ENCODE data around the gene INPP5D.

GRCh38 chr2:233035426-233036161 is 24.5 kb upstream of the INPP5D start:
- TF ChIP-seq, protein P1, sequence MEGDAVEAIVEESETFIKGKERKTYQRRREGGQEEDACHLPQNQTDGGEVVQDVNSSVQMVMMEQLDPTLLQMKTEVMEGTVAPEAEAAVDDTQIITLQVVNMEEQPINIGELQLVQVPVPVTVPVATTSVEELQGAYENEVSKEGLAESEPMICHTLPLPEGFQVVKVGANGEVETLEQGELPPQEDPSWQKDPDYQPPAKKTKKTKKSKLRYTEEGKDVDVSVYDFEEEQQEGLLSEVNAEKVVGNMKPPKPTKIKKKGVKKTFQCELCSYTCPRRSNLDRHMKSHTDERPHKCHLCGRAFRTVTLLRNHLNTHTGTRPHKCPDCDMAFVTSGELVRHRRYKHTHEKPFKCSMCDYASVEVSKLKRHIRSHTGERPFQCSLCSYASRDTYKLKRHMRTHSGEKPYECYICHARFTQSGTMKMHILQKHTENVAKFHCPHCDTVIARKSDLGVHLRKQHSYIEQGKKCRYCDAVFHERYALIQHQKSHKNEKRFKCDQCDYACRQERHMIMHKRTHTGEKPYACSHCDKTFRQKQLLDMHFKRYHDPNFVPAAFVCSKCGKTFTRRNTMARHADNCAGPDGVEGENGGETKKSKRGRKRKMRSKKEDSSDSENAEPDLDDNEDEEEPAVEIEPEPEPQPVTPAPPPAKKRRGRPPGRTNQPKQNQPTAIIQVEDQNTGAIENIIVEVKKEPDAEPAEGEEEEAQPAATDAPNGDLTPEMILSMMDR (conservative IDR thresholded peaks at IDR 0.05; ENCODE audit: low read depth, low read length), result no peak
- no peak for TF ChIP-seq EZH2 (IDR thresholded peaks at IDR 0.05; ENCODE audit: borderline replicate concordance, low read depth, low read length, poor library complexity, severe bottlenecking)

Data from A673 (cell line).